NB4 (cell line): Measurements from ENCODE around the gene CSTF3.

Experiments
- DNase-seq: peaks from one replicate; pipeline ENCODE4 v3.0.0; 2010; ENCODE audit warnings: low read depth
- H3K4me3 ChIP-seq: one replicate; pipeline ENCODE4 v1.5.1; 2011; ENCODE audit warnings: mild to moderate bottlenecking, low read depth, low read length, moderate library complexity
- CTCF ChIP-seq: IDR thresholded peaks from one replicate; pipeline ENCODE4 v1.5.1; 2012; ENCODE audit warnings: low read depth, low read length
- MAX ChIP-seq: IDR thresholded peaks from 2 replicates; pipeline ENCODE4 v1.6.1; 2011; ENCODE audit warnings: low read depth, low read length
- MYC ChIP-seq: IDR thresholded peaks from 2 replicates; pipeline ENCODE4 v1.6.1; 2011; ENCODE audit warnings: low read depth, low read length
- POLR2A ChIP-seq: IDR thresholded peaks from 2 replicates; pipeline ENCODE4 v1.6.1; 2011; ENCODE audit warnings: mild to moderate bottlenecking; ENCODE audit not compliant: insufficient read length; ENCODE audit errors: extremely low read depth

CSTF3 gene

DNA sequence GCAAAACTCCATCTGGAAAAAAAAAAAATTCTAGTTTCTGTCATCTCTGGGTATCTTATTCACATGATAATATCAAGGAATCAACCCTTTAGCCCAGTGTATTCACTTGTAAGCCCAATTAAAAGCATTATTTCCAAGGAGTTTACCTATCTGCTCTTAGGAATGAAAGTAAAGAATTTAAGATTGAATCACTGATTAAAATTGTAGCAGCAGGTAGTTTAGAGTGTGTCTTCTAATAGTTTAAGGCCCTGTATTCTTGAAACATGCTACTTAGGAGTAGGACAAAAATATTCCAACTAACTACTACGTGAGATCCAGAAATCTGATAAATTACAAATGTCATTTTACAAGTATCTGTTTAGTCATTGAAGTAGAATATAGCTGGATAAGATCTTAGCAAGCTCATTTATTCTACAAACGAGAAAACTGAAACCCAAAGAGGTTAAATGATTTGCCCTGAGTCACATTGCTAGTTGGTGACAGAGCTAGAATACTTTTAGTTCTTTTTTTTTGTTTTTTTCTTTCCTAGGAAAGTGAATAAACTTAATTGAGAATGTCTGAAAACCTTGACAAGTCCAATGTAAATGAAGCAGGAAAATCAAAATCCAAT is 118.0 kb downstream of the CSTF3 start:
- H3K4me3 ChIP-seq = no peak overlapping the region
- DNase-seq = no peak

GRCh38 chr11:33040862-33041453 is 120.3 kb downstream of the CSTF3 start:
- no peak for TF ChIP-seq MAX
- no peak for TF ChIP-seq POLR2A
- TF ChIP-seq MYC = no peak
- TF ChIP-seq CTCF = no peak
- DNase-seq = no peak
- no peak overlapping the region for H3K4me3 ChIP-seq

More for the DNA sequence above, 118.0 kb downstream of the CSTF3 start:
- TF ChIP-seq POLR2A (no peak), MAX (no peak), MYC (no peak), CTCF (no peak)

DNA sequence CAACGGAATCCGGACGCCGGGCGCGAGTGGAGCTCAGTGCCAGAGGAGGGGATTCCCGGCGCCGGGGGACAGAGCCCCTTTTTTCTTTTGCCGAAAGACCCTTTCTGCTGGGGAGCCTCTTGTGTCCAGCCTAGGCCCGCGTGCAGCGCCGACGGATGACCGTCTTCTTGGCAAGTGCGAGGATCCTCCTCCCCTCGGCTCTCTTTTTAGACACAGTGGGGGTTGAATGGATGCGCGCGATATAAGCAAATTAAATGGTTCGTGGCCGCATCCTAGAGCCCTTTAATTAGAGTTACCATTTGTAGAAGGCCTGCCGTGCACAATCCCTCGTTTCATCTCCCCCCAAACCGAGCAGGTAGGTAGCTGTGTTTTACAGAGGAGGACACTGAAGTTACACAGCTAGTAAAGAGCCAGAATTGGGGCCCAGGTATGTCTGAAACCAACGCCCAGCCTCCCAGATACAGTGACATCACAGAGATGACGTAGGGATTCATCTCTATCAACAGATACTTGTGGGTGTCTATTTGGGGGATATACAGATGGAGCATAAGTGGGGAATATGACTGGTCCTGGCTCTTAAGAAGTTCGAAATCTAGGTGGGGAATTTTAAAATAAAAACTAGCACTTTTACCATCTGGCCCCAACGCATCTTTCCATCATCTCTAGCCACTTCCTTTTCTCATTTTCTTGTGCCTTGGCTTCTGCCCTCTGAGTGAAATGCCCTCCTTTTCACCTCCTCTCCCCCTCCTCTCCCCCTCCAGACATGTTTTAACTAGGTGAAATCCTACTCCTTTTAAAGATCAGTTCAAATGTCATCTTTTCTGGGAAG is 121.0 kb downstream of the CSTF3 start:
- H3K4me3 ChIP-seq = peak overlapping the region; percentile 78
- TF ChIP-seq MAX (no peak), MYC (no peak), CTCF (no peak), POLR2A (no peak)
- no peak for DNase-seq

GRCh38 chr11:33039274-33040032 is 121.8 kb downstream of the CSTF3 start, which contains the start of gene TCP11L1:
Gene TCP11L1, plus strand, starts transcription at chr11:33039572. Its CDS starts 4,202 bp downstream, at chr11:33043774.
- peak; percentile 11 for TF ChIP-seq POLR2A
- 0 out of 2 replicates have a peak, but pooled peaks have one; percentile 15 for TF ChIP-seq MAX
- no peak for TF ChIP-seq CTCF
- peak; percentile 92 for DNase-seq
- peak within 1 kb of the TSS; percentile 78 for H3K4me3 ChIP-seq

GRCh38 chr11:33035011-33035410 is 126.3 kb downstream of the CSTF3 start:
- no peak for DNase-seq
- TF ChIP-seq CTCF (no peak), POLR2A (no peak), MYC (no peak), MAX (no peak)
- H3K4me3 ChIP-seq = no peak overlapping the region
